Kidney (tissue), 14 donors: Measurements from ENCODE around the gene JADE2. TPM values are rescaled to one million over a fixed set of nuclear protein-coding genes. Genes with fewer than 3 reads are reported as not detected.

Experiments
- DNase-seq, 5 donors: peaks; one replicate each; pipeline ENCODE4 v3.0.0-alpha.2; 2013 to 2020
- FAIRE-seq: peaks from 2 replicates; lab custom pipeline; 2012; peaks lifted over from hg19 to GRCh38; lab: Jason Lieb, UNC
- H3K27ac ChIP-seq, 2 donors: one replicate each; pipeline ENCODE4 v1.7.0; 2013; ENCODE audit warnings: low read depth in 2 of 2, low read length in 2 of 2, inconsistent platforms in 1 of 2
- H3K27me3 ChIP-seq: one replicate; pipeline ENCODE4 v1.7.1; 2013; ENCODE audit warnings: low read length, inconsistent platforms; ENCODE audit not compliant: control insufficient read depth, insufficient read depth
- H3K36me3 ChIP-seq, 3 donors: one replicate each; pipeline versions ENCODE4 v1.7.0 to v1.7.1; 2013; ENCODE audit warnings: low read length in 3 of 3, control low read depth in 1 of 3, inconsistent platforms in 1 of 3; ENCODE audit not compliant: insufficient read depth in 3 of 3, control insufficient read depth in 2 of 3
- H3K4me1 ChIP-seq, 3 donors: one replicate each; pipeline versions ENCODE4 v1.7.0 to v1.7.1; 2013; ENCODE audit warnings: low read length in 3 of 3, inconsistent platforms in 1 of 3, low read depth in 1 of 3; ENCODE audit not compliant: control insufficient read depth in 2 of 3, insufficient read depth in 2 of 3
- H3K4me3 ChIP-seq, 3 donors: one replicate each; pipeline versions ENCODE4 v1.7.0 to v1.8.1; 2013; ENCODE audit warnings: low read length in 3 of 3, control low read depth in 1 of 3, inconsistent platforms in 1 of 3
- H3K9ac ChIP-seq, 3 donors: one replicate each; pipeline versions ENCODE4 v1.7.0 to v1.7.1; 2013; ENCODE audit warnings: low read length in 3 of 3, control low read depth in 1 of 3, inconsistent platforms in 1 of 3
- H3K9me3 ChIP-seq, 3 donors: one replicate each; pipeline versions ENCODE4 v1.7.0 to v1.7.1; 2013; ENCODE audit warnings: low read length in 3 of 3, control low read depth in 1 of 3, inconsistent platforms in 1 of 3; ENCODE audit not compliant: control insufficient read depth in 2 of 3, insufficient read depth in 1 of 3
- CTCF ChIP-seq: IDR thresholded peaks from 3 replicates; pipeline ENCODE4 v1.5.1; 2012; ENCODE audit warnings: mild to moderate bottlenecking, moderate library complexity, borderline replicate concordance; ENCODE audit not compliant: insufficient read depth; ENCODE audit errors: extremely low read depth
- intact Hi-C: fragments of 100-400 bp; cut with DNase I; formaldehyde crosslinking; loops from one replicate; pipeline ENCODE4 v1.11.1; 2022
- polyA plus RNA-seq: library from polyadenylated mRNA; stranded (reverse); fragments of 350-450 nt; fragmentation: Illumina TruSeq; extraction: RNeasy Lipid Tissue Mini Kit (QIAGEN cat#74804); gene quantifications from one replicate; pipeline ENCODE4 v1.2.3, GENCODE V29; 2014; ENCODE audit warnings: low read depth, low replicate concordance; ENCODE audit not compliant: insufficient read depth
- total RNA-seq: library from RNA; stranded (reverse); fragmentation: NEBNext Ultra II Directional; extraction: Animal tissue kit (Norgen Biotek cat#: 25700); gene quantifications from one replicate; pipeline ENCODE4 v1.2.1, GENCODE V29; 2021
- donor health status: control.
- donor health status: control.
- donor health status: control.
- donor health status: control.
- donor health status: control.
- donor health status: DM: yes; HTN: yes; CAD: no.
- donor health status: Normal renal cell carcinoma (clear cell type).

The JADE2 gene
- total and polyA plus RNA-seq, 2 donors from 2014 or later: 9.2 to 99.6 TPM

GRCh38 chr5:134527961-134528424, 2.5 kb downstream of the JADE2 start:
- peak overlapping the region; percentile 45 to 98 for H3K27ac ChIP-seq
- intact Hi-C loops: loop anchor here (10.0 kb wide), 1 partner anchor 113 kb away; the partner anchor contains the start of gene CDKN2AIPNL
- no peak for TF ChIP-seq CTCF
- DNase-seq: peak in 1 of 5 donors; percentile 54
- H3K27me3 ChIP-seq: no peaks in the 10 kb centered on the region
- H3K9ac ChIP-seq: peak overlapping the region in 1 of 3 donors; percentile 75
- peak overlapping the region; percentile 3 to 93 (median 14) for H3K4me3 ChIP-seq
- no peak for FAIRE-seq
- peaks cover 0 to 38% (median 28%) of the 10 kb centered on the region in 3 donors for H3K4me1 ChIP-seq
- no peaks in the 10 kb centered on the region for H3K9me3 ChIP-seq
- no peaks in the 10 kb centered on the region for H3K36me3 ChIP-seq

- Histone ChIP-seq H3K27ac (no peak overlapping the region), H3K36me3 (no peaks in the 10 kb centered on the region), H3K4me3 (peak overlapping the region in 1 of 3 donors; percentile 1), H3K27me3 (no peaks in the 10 kb centered on the region), H3K9ac (no peak overlapping the region), H3K4me1 (peaks cover 0 to 37% (median 26%) of the 10 kb centered on the region in 3 donors), H3K9me3 (no peaks in the 10 kb centered on the region)
- FAIRE-seq (no peak), DNase-seq (no peak)
- no peak for TF ChIP-seq CTCF
- intact Hi-C loops: loop anchor here (10.0 kb wide), 1 partner anchor 114 kb away; the partner anchor contains the start of gene CDKN2AIPNL
These were observed 3.1 kb downstream of the JADE2 start for GRCh38 chr5:134528556-134528955.

GRCh38 chr5:134529460-134529859, 4.0 kb downstream of the JADE2 start:
- FAIRE-seq (no peak), DNase-seq (peak in 1 of 5 donors; percentile 33)
- no peaks in the 10 kb centered on the region for H3K27me3 ChIP-seq
- intact Hi-C loops: loop anchor here (10.0 kb wide), 1 partner anchor 115 kb away; the partner anchor contains the start of gene CDKN2AIPNL
- H3K4me1 ChIP-seq: peaks cover 0 to 45% (median 26%) of the 10 kb centered on the region in 3 donors
- no peak for TF ChIP-seq CTCF
- H3K4me3 ChIP-seq: no peak overlapping the region
- no peaks in the 10 kb centered on the region for H3K9me3 ChIP-seq
- peak overlapping the region in 1 of 3 donors; percentile 46 for H3K9ac ChIP-seq
- no peak overlapping the region for H3K27ac ChIP-seq
- H3K36me3 ChIP-seq: no peaks in the 10 kb centered on the region
